NCI-H774 (cell line): ENCODE results near the gene CPN1.

Experiments used
- DNase-seq: peaks from one replicate; lab custom pipeline; 2025; lab: John Stamatoyannopoulos, UW

The CPN1 gene

DNA sequence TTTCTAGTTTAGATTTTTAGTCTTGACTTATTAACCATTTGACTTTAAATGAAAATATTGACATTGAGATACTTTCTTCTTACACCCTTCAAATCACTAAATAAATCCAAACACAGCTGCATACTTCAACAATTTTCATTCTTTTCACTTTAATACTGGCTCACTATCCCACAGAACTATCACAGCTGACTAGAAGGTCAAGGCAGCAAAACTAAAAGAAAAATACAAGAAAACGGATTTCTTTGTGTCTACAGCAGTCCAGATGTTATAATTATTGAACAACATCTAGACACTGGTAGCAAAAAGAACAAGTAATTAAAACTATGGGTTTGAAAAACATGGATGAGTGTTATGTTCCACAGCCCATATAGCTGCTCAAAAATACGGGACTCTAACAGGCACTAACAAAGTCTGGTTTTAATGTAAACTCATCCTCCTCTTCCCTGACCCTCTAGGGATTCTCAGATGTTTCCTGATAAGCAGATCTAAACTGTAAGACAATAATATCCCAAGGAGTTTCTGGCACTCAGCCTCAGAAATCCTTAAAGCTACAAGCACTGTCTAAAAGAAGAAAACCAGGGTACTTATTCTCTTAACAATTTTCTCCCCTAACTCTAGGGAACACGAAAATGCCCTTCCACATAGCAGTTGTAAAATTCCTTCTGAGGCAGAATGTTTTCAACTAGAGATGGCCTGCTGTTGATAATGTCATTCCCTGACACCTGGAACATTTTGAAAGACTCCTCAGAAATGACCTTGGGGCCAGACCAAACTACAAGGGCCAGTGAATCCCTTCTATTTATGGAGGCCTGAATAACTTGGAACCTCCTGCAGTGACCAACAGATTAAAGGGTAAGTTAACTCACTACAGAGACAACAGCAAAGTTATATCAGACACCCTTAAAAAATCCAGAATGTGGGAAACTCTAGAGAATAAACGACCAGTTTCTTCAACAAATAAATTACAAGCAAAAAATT, 84.7 kb downstream of the CPN1 start:
- no peak for DNase-seq

DNA sequence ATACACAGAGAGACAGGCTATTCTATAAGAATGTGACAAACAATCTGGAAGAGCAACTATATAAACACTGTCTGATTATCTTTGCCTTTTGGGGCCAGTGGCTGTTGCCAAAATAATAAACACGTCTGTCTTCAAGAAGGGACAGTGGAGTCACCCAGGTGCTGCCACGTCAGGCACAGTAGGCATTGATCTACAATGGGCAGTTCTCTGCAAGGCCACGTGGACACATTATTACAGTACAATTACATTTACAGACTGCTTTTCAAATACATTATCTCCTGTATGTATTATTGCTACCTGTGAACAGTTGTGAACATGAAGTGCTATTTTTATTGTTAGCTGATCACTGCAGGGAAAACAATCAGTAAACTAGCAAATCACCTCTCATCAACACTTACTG, 86.0 kb downstream of the CPN1 start:
- no peak for DNase-seq

DNA sequence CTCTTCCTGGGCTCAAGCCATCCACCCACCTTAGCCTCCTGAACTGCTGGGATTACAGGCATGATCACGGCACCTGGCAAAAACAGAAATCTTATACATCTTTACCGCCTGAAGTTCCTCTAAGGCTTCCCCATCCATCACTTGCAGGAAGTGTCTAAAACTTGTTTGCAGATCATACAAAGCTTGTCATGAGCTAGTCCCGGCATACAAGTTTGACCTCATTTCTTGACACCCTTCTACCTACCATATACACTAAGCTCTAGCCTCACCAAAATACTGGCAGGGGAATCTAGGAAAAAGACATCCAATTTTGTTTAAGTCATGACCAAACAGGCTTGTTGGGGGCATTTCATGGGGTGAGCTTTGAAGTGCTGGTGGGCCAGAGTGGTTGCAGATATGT, 86.4 kb downstream of the CPN1 start:
- no peak for DNase-seq

DNA sequence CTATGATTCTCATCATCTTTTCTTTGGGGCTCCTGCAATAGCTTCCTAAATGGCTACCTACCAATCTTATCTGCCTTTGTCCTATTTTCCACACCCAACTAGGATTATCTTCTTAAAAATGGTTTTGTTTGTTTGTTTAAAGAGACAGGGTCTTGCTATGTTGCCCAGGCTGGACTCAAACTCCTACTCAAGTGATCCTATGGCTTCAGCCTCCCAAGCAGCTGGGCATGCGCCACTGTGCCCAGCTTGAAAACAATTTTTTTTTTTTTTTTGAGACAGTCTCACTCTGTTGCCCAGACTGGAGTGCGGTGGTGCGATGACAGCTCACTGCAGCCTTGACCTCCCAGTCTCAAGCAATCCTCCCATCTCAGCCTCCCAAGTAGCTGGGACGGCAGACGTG, 86.9 kb downstream of the CPN1 start:
- DNase-seq, result no peak

DNA sequence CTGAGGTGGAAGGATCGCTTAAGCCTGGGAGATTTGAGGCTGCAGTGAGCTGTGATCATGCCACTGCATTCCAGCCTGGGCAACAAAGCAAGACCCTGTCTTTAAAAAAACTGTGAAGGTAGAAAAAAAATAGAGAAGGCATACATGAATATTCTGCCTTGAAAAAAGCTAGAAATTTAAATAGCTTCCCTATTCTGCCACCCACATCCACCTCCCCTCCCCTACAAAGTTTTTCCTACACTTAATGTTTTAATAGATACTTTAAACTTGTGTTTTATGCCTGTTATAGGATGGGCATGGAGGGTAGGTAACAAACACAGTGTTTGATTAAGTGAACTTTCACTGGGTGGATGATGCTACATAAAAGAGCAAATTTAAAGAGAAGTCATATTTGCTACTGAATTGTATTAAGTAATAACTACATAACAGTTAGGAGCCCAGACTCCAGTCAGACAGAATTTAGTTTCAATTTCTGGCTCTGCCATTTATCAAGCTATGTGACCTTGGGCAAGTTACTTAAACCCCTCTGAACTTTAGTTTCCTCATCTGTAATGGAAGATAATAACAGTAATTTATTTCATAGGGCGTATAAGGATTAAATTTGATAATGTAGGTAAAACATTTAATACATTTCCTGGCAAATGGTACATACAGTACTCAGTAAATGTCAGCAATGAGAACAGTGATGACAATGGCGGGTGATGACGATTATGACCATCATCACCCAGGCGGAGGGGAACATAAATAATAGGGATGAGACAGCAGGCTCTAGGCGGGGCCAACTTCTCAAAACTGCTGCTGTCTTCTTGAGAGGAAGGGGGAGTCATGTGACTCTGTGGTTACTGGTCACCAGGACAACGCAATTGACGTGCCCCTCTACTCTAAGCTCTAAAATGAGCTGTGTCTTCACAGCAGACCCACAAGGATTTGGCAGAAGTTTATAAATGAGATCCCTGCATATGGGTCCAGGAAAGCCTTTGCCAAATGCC, 87.7 kb downstream of the CPN1 start:
- no peak for DNase-seq
